Neural crest cell (in vitro differentiated cells): ENCODE measurements around the gene CLDN25. TPM values are rescaled to one million over a fixed set of nuclear protein-coding genes. Genes with fewer than 3 reads are reported as not detected.
A peak's percentile ranks its signal among the peaks of the same experiment; 100 is the strongest.

Experiments
- DNase-seq: peaks from one replicate; pipeline ENCODE4 v3.0.0; 2021; ENCODE audit warnings: low read depth, mixed read lengths, low spot score
- H3K27ac Mint-ChIP-seq: one replicate; pipeline ENCODE4 v1.8.0; 2021; ENCODE audit warnings: mild to moderate bottlenecking, mixed read lengths; ENCODE audit not compliant: unreplicated experiment
- H3K27me3 Mint-ChIP-seq: 2 replicates; pipeline ENCODE4 v1.8.0; 2021; ENCODE audit warnings: low read depth, mild to moderate bottlenecking, mixed read lengths
- H3K36me3 Mint-ChIP-seq: 2 replicates; pipeline ENCODE4 v1.8.0; 2021; ENCODE audit warnings: low read depth, mild to moderate bottlenecking, mixed read lengths
- H3K4me1 Mint-ChIP-seq: 2 replicates; pipeline ENCODE4 v1.8.0; 2021; ENCODE audit warnings: mixed read lengths
- H3K4me3 Mint-ChIP-seq: one replicate; pipeline ENCODE4 v1.8.0; 2021; ENCODE audit warnings: mild to moderate bottlenecking, mixed read lengths
- H3K9me3 Mint-ChIP-seq: 2 replicates; pipeline ENCODE4 v1.8.0; 2021; ENCODE audit warnings: mixed read lengths
- CTCF ChIP-seq: fragments of 200-600 bp; sonication (generic); conservative IDR thresholded peaks from 2 replicates; pipeline ENCODE4 v1.5.0; 2021; ENCODE audit warnings: antibody characterized with exemption, mild to moderate bottlenecking
- long read RNA-seq: library from polyadenylated mRNA; unstranded; transcript quantifications from one replicate; pipeline ENCODE4 v2.0.0, GENCODE V29; 2020
- total RNA-seq: library from RNA; stranded (reverse); gene quantifications from 2 replicates; pipeline ENCODE4 v1.2.1, GENCODE V29; 2021

CLDN25 gene
- total RNA-seq: not detected in 2 replicates
- long read RNA-seq: 0 reads

DNA sequence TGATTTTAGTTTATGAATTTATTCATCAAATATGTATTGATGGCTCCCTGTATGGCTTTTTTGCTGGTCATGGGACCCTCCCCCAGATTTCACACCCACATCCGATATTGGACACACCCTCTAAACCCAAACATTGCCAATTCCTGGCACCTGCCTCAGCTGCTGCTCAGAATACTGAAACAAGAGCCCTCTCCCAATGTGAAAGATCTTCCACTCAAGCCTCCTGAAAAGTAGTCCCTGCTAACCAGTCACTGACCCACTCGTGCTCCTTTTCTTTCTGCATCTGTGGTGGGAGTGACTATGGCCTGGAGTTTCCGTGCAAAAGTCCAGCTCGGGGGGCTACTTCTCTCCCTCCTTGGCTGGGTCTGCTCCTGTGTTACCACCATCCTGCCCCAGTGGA lies at the start of gene CLDN25:
TSS of gene CLDN25 (plus strand) at position 301 of the 400 bp plus-strand sequence. CDS start at position 301, 0 bp downstream.
- peaks cover 4% of the 10 kb centered on the region for H3K4me1 Mint-ChIP-seq
- peaks cover 70% of the 10 kb centered on the region for H3K27me3 Mint-ChIP-seq
- DNase-seq: no peak
- no peak within 1 kb of the TSS for H3K4me3 Mint-ChIP-seq
- H3K36me3 Mint-ChIP-seq: no peaks in the 10 kb centered on the region
- no peak for TF ChIP-seq CTCF
- no peak within 1 kb of the TSS for H3K27ac Mint-ChIP-seq
- H3K9me3 Mint-ChIP-seq: no peaks in the 10 kb centered on the region

- H3K4me3 Mint-ChIP-seq: no peak overlapping the region
- no peaks in the 10 kb centered on the region for H3K27me3 Mint-ChIP-seq
- no peaks in the 10 kb centered on the region for H3K4me1 Mint-ChIP-seq
- peak; percentile 19 for DNase-seq
- H3K27ac Mint-ChIP-seq: no peak overlapping the region
- H3K9me3 Mint-ChIP-seq: no peaks in the 10 kb centered on the region
- peaks cover 5% of the 10 kb centered on the region for H3K36me3 Mint-ChIP-seq
- peak; percentile 75 for TF ChIP-seq CTCF
Measured at GRCh38 chr11:113730887-113731726, 48.5 kb upstream of the CLDN25 start.

DNA sequence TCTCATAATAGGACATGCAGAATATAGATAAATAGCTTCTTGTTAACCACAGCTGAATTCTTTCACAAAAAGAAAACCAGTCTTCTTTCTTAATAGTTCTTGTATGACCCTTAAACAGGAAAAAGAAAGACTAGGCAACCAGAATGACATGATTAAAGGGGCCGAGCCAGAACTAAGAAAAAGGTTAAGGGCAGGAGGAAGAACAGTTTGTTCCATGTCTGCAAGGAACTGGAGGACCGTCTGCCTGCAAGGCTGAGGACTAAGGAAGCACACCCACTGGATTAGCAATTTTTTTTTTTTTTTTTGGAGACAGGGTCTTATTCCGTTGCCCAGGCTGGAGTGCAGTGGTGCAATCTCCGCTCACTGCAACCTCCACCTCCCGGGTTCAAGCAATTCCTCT lies 47.5 kb upstream of the CLDN25 start:
- no peak for TF ChIP-seq CTCF
- H3K4me1 Mint-ChIP-seq: no peaks in the 10 kb centered on the region
- no peaks in the 10 kb centered on the region for H3K27me3 Mint-ChIP-seq
- no peak overlapping the region for H3K4me3 Mint-ChIP-seq
- no peak overlapping the region for H3K27ac Mint-ChIP-seq
- no peak for DNase-seq
- no peaks in the 10 kb centered on the region for H3K9me3 Mint-ChIP-seq
- peaks cover 7% of the 10 kb centered on the region for H3K36me3 Mint-ChIP-seq

GRCh38 chr11:113736323-113736722 lies 43.3 kb upstream of the CLDN25 start:
- H3K4me1 Mint-ChIP-seq: no peaks in the 10 kb centered on the region
- peaks cover 12% of the 10 kb centered on the region for H3K36me3 Mint-ChIP-seq
- H3K27me3 Mint-ChIP-seq: no peaks in the 10 kb centered on the region
- TF ChIP-seq CTCF: no peak
- H3K9me3 Mint-ChIP-seq: no peaks in the 10 kb centered on the region
- no peak overlapping the region for H3K4me3 Mint-ChIP-seq
- no peak overlapping the region for H3K27ac Mint-ChIP-seq
- no peak for DNase-seq

- Mint-ChIP-seq H3K9me3 (no peaks in the 10 kb centered on the region), H3K4me1 (no peaks in the 10 kb centered on the region), H3K27ac (no peak overlapping the region), H3K36me3 (peaks cover 12% of the 10 kb centered on the region), H3K4me3 (no peak overlapping the region), H3K27me3 (no peaks in the 10 kb centered on the region)
- DNase-seq: no peak
- TF ChIP-seq CTCF: no peak
Measured at GRCh38 chr11:113752932-113753331, 26.7 kb upstream of the CLDN25 start.
